ENCODE data around the gene CSH1.
"Not testable (repeated sequence)": the region's sequence is repeated elsewhere in the genome, so short reads cannot be mapped to it uniquely, and the experiment has no call there.

CSH1 gene

DNA sequence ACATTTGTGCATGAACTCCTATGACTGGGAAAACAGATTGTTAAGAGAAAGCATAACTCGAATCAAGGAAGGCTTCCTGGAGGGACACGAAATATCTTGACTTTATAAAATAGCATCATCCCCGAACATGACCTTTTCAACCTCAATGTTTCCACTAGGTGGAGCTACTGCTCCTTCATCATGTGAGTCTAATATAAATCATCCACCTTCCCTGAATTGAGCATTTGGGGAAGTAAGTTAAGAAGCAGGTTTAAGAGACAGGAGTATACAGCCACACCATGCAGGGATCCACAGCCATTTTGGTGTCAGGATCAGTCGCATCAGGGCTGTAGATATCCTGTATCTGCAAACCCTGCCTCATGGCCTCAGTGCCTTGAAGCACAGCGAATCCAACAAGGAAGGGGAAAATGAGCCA is 7.4 kb upstream of the CSH1 start:
- not testable (repeated sequence) for DNase-seq (ENCODE audit: low spot score)

DNA sequence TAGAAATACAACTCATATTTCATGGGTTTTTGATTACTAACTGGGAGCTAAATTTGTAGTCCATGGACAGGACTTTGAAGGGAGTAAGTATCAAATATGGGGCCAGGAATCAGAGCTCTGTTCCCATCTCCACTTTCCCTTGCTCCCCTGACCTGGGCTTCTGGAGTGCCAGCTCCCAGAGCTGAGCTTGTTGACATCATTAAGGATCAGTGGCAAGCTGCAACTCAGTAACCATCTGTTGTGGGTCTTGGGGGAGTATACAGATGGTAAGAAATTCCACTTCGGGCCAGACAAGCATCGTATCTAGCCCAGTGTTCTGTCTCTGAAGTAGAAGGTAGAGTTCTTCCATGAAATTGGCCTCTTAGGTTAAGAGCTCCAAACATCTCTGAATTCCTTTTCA is 5.6 kb upstream of the CSH1 start:
- DNase-seq (ENCODE audit: low spot score), result not testable (repeated sequence)

DNA sequence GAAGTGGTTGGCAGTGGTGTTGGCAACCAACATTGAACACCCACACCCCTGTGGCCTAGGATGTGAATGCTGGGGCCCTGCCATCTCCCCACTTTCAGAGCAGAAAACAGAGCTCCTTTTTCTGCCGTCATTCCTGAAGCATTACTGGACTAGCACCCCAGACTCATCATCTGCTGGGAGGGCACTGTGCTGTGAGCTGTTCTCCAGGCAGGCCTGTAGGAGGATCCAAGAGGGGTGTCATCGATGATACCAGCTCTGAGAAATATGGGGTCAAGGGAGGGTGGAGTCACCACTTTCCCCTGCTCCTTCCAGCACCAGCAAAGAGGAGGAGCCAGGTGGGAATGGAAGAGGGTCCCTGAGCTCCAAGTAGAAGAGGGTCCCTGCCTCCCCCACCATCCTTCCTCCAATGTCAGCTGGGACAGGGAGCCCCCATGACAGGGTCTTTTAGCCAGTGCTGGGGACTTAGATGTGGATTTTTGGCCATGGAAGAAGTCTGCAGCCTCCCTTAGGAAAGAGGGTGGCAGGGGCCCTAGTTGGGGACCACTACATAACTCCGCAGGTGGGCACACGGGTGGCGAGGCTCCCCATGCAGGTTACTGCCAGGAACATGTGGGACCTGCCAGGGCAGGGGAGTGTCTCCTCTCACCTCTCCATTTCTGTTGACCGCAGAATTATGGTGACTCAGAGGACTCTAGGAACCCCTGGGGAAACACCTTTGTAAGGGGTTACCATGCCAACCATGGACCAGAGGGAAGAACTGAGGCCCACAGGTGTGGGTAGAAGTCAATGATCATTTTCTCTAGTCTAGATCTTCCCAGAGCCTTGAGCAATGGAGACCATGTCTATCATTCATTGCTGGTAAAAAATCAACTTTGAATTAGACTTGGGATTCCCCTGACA is 2.8 kb upstream of the CSH1 start:
- not testable (repeated sequence) for DNase-seq (ENCODE audit: low spot score)

DNA sequence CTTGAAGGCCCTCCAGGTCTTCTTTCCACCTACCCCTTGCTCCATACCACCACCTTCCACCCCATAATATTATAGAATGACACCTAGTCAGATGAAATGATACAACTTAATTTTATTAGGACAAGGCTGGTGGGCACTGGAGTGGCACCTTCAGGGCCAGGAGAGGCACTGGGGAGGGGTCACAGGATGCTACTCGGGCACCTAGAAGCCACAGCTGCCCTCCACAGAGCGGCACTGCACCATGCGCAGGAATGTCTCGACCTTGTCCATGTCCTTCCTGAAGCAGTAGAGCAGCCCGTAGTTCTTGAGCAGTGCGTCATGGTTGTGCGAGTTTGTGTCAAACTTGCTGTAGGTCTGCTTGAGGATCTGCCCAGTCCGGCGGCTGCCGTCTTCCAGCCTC is 1.6 kb downstream of the CSH1 start:
- not testable (repeated sequence) for DNase-seq (ENCODE audit: low spot score)

DNA sequence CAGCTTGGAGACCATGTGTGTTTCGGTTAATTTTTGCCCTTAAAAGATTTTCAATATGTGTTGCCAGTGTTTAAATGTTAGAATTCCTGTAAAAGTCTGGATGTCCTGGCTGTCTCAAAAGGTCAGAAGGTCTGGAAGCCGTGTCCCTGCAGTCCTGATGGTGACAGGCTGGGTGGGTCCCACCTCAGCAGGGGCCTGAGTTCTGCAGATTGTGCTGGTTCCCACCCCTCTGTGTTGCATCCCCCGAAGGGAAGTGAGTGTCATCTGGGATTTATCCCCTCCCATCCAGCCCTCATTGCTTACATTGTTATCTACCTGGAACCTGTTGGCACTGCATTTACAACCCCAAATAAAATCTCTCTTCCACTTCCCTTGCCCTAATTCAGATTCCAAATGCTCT is 2.4 kb downstream of the CSH1 start:
- not testable (repeated sequence) for DNase-seq (ENCODE audit: low spot score)

DNA sequence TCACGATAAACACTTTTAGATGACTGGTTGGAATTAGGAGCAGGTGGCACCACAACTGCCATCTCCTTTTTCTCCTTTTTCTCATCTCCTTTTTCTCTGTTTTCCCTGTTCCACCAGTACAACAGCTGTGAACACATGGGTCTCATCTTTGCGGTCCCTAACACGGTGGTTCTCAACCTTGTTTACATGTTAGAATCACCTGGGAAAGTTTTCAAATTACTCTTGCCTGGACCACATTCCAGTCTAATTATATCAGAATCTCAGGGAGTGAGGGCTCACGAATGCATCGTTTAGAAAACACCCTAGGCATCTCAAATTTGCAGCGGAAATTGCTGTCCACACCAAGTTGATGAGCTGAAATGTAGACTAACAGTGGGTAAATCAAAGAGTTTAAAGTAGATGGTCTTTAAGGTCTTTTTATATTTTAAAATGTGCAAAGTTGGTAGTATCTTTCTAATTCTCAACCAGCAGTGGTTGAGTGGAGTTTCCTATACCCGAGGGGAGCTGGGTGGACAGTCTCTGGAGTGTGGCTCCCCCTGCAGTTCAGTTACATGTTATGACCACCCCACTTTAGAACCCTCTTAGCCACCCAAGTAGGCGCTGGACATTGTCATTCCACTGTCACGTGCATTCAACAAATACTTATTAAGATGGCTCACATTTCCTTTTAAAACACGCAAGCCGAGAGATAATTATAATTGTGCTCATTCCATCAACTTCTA is 3.9 kb downstream of the CSH1 start:
- not testable (repeated sequence) for DNase-seq (ENCODE audit: low spot score)

DNA sequence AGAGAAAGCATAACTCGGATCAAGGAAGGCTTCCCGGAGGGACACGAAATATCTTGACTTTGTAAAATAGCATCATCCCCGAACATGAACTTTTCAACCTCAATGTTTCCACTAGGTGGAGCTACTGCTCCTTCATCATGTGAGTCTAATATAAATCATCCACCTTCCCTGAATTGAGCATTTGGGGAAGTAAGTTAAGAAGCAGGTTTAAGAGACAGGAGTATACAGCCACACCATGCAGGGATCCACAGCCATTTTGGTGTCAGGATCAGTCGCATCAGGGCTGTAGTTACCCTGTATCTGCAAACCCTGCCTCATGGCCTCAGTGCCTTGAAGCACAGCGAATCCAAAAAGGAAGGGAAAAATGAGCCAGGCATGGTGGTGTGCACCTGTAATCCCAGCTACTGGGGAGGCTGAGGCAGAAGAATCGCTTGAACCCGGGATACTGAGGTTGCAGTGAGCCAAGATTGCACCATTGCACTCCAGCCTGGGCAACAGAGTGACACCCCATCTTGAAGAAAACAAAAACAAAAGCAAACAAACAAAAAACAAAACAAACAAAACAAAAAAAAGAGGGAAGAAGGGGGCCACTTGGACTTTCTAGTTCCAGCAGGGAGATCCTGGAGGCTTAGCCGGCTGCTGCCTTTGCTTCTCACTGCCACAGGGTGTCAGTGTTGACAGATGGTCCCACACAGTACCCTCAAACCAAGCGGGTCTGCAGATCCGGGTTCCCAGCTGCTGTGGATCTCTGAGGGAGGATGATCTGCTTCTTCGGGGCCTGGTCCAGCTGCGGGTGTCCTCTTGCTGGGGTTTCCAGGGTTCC is 7.1 kb downstream of the CSH1 start:
- not testable (repeated sequence) for DNase-seq (ENCODE audit: low spot score)

DNA sequence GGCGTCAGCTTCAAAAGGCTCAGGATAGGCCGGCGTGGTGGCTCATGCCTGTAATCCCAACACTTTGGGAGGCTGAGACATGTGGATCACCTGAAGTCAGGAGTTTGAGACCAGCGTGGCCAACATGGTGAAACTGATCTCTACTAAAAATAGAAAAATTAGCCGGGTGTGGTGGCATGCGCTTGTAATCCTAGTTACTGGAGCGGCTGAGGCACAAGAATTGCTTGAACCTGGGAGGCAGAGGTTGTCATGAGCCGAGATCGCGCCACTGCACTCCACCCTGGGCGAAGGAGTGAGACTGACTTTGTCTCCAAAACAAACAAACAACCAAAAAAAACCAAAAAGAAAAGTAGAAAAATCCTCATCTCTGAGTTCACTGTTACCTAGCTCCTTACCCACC is 11.3 kb downstream of the CSH1 start:
- DNase-seq (ENCODE audit: low spot score), result not testable (repeated sequence)

DNA sequence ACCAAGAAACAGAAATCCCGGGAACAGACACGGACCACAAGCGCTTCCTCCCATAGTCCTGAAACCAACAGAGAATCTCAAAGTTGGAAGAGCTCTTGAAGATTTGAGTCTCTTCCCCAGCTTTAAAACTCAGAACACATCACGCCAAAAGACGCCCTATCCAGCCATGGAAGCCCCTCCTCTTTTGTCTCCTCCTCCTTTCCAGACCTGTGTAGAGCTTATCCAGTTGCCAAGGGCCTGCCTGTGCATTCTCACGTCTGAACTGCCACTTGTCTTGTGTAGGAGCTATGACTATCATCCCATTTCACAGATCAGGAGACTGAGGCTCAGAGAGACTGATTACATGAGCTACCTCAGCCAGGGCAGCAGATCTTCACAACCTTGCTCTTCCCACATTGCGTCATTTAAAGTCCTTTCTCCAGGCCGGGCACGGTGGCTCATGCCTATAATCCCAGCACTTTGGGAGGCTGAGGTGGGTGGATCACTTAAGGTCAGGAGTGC is 13.7 kb downstream of the CSH1 start:
- DNase-seq (ENCODE audit: low spot score), result not testable (repeated sequence)

DNA sequence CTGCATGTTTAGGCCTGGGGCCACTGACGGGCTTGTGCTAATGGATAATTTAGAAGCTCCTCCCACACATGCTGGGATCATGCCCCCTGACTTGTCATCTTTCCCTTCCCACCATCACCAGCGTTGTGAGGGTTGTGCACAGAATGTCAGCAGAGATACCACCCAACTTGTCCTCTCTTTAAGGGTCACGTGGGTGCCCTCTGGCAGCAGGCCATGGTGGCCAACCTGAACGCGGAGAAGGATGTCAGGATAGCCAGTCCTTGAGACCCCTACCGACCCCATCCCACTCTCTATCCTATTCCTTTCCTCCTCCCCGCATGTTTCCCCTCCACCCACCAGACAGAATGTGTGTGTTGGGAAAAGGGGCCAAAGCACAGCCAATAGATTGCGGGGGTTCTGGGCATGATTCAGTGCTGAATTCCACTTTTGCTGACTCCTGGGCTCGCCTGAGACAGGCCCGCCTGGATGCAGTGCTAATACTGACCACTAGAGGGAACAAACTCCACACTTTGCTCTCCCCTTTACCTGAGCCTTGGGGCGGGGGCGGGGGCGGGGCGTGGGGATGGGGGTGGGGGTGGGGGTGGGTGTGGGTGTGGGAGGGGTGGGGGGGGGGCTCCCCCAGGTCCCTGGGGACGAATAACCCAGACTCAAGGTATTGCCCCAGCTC is 14.3 kb downstream of the CSH1 start, which contains the start of gene GH2:
Gene GH2 (minus strand): TSS at position 10 of the 667 bp plus-strand sequence. CDS start 143 bp downstream, outside the sequence.
- DNase-seq (ENCODE audit: low spot score), result peak; percentile 88

DNA sequence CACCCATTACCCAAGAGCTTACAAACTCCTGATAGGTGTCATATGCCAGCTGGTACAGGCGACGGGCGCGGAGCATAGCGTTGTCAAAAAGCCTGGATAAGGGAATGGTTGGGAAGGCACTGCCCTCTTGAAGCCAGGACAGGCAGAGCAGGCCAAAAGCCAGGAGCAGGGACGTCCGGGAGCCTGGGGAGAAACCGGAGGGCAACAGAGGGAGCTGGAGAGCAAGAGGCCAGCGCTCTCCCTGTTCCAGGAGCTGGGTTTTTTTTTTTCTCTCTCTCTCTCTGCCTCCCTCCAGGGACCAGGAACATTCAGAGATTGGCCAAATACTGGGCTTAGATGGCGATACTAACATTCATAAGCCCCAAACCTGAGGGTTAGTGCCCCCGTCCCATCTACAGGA is 15.0 kb downstream of the CSH1 start:
- peak; percentile 69 for DNase-seq (ENCODE audit: low spot score)

DNA sequence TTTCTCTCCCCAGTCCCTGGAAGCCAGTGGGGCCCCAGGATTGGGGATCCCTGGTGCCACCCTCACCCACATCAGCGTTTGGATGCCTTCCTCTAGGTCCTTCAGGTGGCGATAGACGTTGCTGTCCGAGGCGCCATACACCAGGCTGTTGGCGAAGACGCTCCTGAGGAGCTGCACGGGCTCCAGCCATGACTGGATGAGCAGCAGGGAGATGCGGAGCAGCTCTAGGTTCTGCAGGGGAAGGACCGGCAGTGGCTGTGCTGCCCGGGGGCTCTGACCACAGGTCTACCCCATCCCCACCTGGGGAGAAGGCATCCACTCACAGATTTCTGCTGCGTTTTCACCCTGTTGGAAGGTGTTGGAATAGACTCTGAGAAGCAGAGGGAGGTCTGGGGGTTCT is 15.7 kb downstream of the CSH1 start:
- DNase-seq (ENCODE audit: low spot score), result no peak

DNA sequence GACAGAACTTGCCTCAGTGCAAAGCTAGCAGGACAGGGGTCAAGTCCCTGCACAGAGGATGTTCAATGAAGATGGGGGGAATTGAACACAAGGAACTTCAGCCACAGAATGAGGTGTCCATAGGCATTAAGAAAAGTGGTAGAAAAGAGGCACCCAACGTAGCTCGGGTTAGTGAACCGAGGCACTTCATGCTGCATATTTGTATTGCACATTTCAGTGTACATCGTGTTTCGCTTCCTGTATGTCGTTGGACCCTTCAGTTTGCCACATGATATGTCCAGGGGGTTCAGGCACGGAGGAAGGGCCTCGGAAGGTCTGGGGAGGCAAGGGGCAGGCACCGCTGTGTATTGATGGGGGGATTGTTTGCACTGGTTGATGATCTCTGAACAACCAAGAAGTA is 18.0 kb downstream of the CSH1 start:
- DNase-seq (ENCODE audit: low spot score), result not testable (repeated sequence)

DNA sequence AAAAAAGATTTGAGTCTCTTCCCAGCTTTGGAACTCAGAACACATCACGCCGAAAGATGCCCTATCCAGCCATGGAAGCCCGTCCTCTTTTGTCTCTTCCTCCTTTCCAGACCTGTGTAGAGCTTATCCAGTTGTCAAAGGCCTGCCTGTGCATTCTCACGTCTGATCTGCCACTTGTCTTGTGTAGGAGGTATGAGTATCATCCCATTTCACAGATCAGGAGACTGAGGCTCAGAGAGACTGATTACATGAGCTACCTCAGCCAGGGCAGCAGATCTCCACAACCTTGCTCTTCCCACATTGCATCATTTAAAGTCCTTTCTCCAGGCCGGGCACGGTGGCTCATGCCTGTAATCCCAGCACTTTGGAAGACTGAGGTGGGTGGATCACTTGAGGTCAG is 21.7 kb downstream of the CSH1 start:
- DNase-seq (ENCODE audit: low spot score), result not testable (repeated sequence)

DNA sequence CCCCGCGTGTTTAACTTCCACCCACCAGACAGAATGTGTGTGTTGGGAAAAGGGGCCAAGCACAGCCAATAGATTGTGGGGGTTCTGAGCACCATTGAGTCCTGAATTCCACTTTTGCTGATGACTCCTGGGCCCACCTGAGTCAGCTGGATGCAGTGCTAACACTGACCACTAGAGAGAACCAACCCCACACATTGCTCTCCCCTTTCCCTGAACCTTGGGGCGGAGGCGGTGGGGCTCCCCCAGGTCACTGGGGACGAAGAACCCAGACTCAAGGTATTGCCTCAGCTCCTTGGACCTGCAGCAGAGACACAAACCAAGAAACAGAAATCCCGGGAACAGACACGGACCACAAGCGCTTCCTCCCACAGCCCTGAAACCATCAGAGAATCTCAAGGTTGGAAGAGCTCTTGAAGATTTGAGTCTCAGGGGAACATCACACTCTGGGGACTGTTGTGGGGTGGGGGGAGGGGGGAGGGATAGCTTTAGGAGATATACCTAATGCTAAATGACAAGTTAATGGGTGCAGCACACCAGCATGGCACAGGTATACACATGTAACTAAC is 22.2 kb downstream of the CSH1 start:
- not testable (repeated sequence) for DNase-seq (ENCODE audit: low spot score)

DNA sequence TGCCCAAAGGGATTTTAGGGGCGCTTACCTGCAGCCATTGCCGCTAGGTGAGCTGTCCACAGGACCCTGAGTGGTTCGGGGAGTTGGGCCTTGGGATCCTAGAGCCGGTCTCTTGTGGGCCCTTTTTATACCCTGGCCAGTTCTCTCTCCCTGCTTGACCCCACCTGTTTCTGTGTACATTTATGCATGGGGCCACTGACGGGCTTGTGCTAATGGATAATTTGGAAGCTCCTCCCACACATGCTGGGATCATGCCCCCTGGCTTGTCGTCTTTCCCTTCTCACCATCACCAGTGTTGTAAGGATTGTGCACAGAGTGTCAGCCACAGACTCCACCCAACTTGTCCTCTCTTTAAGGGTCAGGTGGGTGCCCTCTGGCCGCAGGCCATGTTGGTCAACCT is 22.8 kb downstream of the CSH1 start, which contains the start of gene CSH2:
Gene CSH2 (minus strand): TSS at position 101 of the 400 bp plus-strand sequence. CDS start 63 bp downstream, at position 38.
- not testable (repeated sequence) for DNase-seq (ENCODE audit: low spot score)

DNA sequence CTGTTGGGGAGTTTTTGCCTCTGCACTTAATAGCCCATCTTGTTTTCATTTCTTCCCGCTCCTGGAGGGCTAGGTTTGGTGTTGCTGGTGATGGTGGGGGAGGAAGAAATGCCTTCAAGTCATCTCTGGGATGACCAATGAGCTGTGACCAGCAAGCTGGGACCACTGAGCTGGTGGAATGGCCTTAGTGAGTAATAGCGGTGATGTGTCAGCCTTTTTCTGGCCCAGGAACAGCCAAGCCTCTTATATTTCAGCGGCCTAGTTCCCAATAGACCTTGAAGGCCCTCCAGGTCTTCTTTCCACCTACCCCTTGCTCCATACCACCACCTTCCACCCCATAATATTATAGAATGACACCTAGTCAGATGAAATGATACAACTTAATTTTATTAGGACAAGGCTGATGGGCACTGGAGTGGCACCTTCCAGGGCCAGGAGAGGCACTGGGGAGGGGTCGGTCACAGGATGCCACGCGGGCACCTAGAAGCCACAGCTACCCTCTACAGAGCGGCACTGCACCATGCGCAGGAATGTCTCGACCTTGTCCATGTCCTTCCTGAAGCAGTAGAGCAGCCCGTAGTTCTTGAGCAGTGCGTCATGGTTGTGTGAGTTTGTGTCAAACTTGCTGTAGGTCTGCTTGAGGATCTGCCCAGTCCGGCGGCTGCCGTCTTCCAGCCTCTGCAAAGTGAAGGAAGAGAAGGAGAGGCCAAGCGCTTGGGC is 24.6 kb downstream of the CSH1 start:
- not testable (repeated sequence) for DNase-seq (ENCODE audit: low spot score)

DNA sequence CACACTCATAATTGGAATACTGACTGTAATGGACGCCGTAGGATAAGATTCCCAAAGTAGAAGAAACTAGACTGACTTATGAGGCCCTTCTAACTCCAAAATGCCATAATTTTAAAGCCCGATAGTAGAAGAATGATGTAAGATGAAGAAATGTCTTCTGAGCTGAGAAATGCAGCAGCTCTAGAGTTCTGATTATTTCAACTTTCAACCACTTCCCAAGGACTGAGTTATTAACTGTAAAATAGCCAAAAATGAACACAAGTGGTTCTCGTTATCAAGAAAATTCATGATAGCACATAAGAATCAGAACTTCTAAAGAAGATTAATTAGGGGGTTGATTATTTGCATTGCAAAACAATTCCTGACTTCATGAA is 26.1 kb downstream of the CSH1 start:
- not testable (repeated sequence) for DNase-seq (ENCODE audit: low spot score)

DNA sequence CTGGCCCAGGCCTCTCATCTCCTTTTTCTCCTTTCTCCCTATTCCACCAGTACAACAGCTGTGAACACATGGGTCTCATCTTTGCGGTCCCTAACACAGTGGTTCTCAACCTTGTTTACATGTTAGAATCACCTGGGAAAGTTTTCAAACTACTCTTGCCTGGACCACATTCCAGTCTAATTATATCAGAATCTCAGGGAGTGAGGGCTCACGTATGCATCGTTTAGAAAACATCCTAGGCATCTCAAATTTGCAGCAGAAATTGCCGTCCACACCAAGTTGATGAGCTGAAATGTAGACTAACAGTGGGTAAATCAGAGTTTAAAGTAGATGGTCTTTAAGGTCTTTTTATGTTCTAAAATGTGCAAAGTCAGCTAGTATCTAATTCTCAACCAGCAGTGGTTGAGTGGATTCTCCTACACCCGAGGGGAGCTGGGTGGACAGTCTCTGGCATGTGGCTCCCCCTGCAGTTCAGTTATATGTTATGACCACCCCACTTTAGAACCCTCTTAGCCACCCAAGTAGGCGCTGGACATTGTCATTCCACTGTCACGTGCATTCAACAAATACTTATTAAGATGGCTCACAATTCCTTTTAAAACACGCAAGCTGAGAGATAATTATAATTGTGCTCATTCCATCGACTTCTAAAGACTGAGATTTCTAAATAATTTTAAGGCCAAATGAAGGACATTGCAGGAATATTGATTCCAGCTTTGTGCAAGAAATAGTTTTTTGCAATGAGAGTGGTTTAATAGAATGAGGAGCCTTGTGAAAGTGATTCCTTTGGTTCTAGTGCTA is 26.7 kb downstream of the CSH1 start:
- not testable (repeated sequence) for DNase-seq (ENCODE audit: low spot score)
